ENCODE results near the gene OGT.

Gene OGT

DNA sequence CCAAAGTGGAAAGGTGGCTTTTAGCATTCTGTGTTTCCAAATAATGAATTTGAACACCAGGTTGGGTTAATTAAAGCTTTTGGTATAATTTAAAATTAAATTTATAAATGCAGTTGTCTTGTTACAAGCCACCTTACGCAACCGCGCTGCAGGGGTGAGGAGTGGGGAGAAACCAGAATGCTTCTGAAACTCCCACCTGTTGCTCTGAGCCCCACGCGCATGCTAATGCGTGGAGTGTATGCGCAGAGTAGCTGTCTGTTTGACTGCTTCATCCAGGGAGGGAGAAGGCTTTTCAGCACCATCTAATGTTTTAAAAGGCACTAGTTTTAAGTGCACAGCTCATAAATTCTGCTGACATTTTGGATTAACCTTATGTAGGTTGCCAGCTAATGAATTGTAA is 12.5 kb downstream of the OGT start:
- TF ChIP-seq ZBTB17 (tag by site-specific recombination; IDR thresholded peaks at IDR 0.05) (no peak), FEZF1 (tag by site-specific recombination; IDR thresholded peaks at IDR 0.05) (no peak), ZSCAN30 (tag by site-specific recombination; IDR thresholded peaks at IDR 0.05) (no peak), IKZF3 (tag by site-specific recombination; IDR thresholded peaks at IDR 0.05) (no peak), ZNF394 (tag by site-specific recombination; IDR thresholded peaks at IDR 0.05; ENCODE audit: borderline replicate concordance) (no peak), ZNF521 (tag by site-specific recombination; IDR thresholded peaks at IDR 0.05) (no peak), ZNF121 (tag by site-specific recombination; IDR thresholded peaks at IDR 0.05) (no peak), ZNF529 (tag by site-specific recombination; IDR thresholded peaks at IDR 0.05; ENCODE audit: insufficient replicate concordance) (no peak), ZNF335 (tag by site-specific recombination; conservative IDR thresholded peaks at IDR 0.05) (no peak), ZNF274 (IDR thresholded peaks at IDR 0.05; ENCODE audit: low read length) (no peak), ZNF274 (tag by site-specific recombination; IDR thresholded peaks at IDR 0.05; ENCODE audit: borderline replicate concordance) (no peak), ZNF175 (tag by site-specific recombination; IDR thresholded peaks at IDR 0.05) (no peak), PRDM1 (tag by site-specific recombination; IDR thresholded peaks at IDR 0.05) (no peak), ZNF48 (tag by site-specific recombination; IDR thresholded peaks at IDR 0.05) (no peak), ZNF837 (tag by site-specific recombination; IDR thresholded peaks at IDR 0.05) (no peak), TRIM28 (IDR thresholded peaks at IDR 0.05; ENCODE audit: borderline replicate concordance, low read length) (no peak), ZNF239 (tag by site-specific recombination; IDR thresholded peaks at IDR 0.05) (no peak), ZNF302 (tag by site-specific recombination; IDR thresholded peaks at IDR 0.05; ENCODE audit: low read depth) (no peak)
- TF ChIP-seq, protein P1, sequence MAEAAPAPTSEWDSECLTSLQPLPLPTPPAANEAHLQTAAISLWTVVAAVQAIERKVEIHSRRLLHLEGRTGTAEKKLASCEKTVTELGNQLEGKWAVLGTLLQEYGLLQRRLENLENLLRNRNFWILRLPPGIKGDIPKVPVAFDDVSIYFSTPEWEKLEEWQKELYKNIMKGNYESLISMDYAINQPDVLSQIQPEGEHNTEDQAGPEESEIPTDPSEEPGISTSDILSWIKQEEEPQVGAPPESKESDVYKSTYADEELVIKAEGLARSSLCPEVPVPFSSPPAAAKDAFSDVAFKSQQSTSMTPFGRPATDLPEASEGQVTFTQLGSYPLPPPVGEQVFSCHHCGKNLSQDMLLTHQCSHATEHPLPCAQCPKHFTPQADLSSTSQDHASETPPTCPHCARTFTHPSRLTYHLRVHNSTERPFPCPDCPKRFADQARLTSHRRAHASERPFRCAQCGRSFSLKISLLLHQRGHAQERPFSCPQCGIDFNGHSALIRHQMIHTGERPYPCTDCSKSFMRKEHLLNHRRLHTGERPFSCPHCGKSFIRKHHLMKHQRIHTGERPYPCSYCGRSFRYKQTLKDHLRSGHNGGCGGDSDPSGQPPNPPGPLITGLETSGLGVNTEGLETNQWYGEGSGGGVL (tag by site-specific recombination; IDR thresholded peaks at IDR 0.05), result no peak
- TF ChIP-seq, protein P2, sequence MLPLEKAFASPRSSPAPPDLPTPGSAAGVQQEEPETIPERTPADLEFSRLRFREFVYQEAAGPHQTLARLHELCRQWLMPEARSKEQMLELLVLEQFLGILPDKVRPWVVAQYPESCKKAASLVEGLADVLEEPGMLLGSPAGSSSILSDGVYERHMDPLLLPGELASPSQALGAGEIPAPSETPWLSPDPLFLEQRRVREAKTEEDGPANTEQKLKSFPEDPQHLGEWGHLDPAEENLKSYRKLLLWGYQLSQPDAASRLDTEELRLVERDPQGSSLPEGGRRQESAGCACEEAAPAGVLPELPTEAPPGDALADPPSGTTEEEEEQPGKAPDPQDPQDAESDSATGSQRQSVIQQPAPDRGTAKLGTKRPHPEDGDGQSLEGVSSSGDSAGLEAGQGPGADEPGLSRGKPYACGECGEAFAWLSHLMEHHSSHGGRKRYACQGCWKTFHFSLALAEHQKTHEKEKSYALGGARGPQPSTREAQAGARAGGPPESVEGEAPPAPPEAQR (tag by site-specific recombination; IDR thresholded peaks at IDR 0.05), result no peak
- H3K27ac ChIP-seq (ENCODE audit: extremely low read depth, low read depth, low read length), result no peak overlapping the region
- peaks cover 10% of the 10 kb centered on the region for H3K4me1 ChIP-seq (ENCODE audit: control insufficient read depth, insufficient read depth, low read length)
- H3K36me3 ChIP-seq (ENCODE audit: control insufficient read depth in 2 of 2, insufficient read depth in 1 of 2, low read length in 2 of 2), result peaks cover 20 to 55% of the 10 kb centered on the region in 2 experiments
- H3K4me3 ChIP-seq (ENCODE audit: low read depth, low read length), result no peak overlapping the region
- ChIA-PET POLR2A (interaction anchor here (1.0 to 1.9 kb wide), 2 partner anchors 11 to 15 kb away, joined by 4 to 5 read pairs; no protein-coding TSS in a partner anchor), CTCF (interaction anchor here (1.0 kb wide), 1 partner anchor 10 kb away, joined by 3 read pairs; no protein-coding TSS in a partner anchor)
- no peaks in the 10 kb centered on the region for H3K9me3 ChIP-seq (ENCODE audit: control insufficient read depth, insufficient read depth, low read depth, low read length)

DNA sequence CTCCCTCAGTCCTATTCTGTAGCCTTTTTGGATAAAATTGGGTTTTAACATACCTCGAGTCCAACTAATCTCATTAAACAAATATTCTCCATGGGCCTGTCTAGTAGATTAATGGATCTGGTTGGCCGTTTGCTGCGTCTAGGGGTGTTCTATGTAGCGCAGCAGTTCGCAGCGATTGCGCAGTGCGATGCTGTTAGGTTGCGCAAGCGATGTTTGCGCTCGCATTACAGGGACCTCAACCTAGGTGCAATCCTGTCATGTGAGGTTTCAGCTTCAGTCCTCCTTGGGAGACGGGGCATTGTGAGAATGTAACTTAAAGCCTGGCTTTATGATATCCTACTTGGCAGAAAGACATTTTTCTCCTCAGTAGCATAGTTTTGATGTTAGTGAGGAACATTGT is 14.0 kb downstream of the OGT start:
- no peaks in the 10 kb centered on the region for H3K9me3 ChIP-seq (ENCODE audit: control insufficient read depth, insufficient read depth, low read depth, low read length)
- H3K4me1 ChIP-seq (ENCODE audit: control insufficient read depth, insufficient read depth, low read length), result peaks cover 3% of the 10 kb centered on the region; the same call in 1 of the 2 replicates
- CTCF ChIA-PET, result no interaction called here
- peaks cover 20 to 57% of the 10 kb centered on the region in 2 experiments for H3K36me3 ChIP-seq (ENCODE audit: control insufficient read depth in 2 of 2, insufficient read depth in 1 of 2, low read length in 2 of 2)
- POLR2A ChIA-PET, result interaction anchor here (0.7 kb wide), 1 partner anchor 181 kb away, joined by 3 read pairs; the partner anchor contains the start of gene TAF1
- H3K4me3 ChIP-seq (ENCODE audit: low read depth, low read length), result no peak overlapping the region
- no peak overlapping the region for H3K27ac ChIP-seq (ENCODE audit: extremely low read depth, low read depth, low read length)
- TF ChIP-seq ZBTB21 (tag by site-specific recombination; IDR thresholded peaks at IDR 0.05) (no peak), ZSCAN16 (tag by site-specific recombination; IDR thresholded peaks at IDR 0.05) (no peak), ZNF391 (tag by site-specific recombination; IDR thresholded peaks at IDR 0.05; ENCODE audit: borderline replicate concordance, low read depth) (no peak), ZNF223 (tag by site-specific recombination; IDR thresholded peaks at IDR 0.05) (no peak), ZNF776 (tag by site-specific recombination; IDR thresholded peaks at IDR 0.05; ENCODE audit: borderline replicate concordance) (no peak)
- TF ChIP-seq, protein P3, sequence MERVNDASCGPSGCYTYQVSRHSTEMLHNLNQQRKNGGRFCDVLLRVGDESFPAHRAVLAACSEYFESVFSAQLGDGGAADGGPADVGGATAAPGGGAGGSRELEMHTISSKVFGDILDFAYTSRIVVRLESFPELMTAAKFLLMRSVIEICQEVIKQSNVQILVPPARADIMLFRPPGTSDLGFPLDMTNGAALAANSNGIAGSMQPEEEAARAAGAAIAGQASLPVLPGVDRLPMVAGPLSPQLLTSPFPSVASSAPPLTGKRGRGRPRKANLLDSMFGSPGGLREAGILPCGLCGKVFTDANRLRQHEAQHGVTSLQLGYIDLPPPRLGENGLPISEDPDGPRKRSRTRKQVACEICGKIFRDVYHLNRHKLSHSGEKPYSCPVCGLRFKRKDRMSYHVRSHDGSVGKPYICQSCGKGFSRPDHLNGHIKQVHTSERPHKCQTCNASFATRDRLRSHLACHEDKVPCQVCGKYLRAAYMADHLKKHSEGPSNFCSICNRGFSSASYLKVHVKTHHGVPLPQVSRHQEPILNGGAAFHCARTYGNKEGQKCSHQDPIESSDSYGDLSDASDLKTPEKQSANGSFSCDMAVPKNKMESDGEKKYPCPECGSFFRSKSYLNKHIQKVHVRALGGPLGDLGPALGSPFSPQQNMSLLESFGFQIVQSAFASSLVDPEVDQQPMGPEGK (tag by site-specific recombination; IDR thresholded peaks at IDR 0.05), result no peak
- TF ChIP-seq, protein P4, sequence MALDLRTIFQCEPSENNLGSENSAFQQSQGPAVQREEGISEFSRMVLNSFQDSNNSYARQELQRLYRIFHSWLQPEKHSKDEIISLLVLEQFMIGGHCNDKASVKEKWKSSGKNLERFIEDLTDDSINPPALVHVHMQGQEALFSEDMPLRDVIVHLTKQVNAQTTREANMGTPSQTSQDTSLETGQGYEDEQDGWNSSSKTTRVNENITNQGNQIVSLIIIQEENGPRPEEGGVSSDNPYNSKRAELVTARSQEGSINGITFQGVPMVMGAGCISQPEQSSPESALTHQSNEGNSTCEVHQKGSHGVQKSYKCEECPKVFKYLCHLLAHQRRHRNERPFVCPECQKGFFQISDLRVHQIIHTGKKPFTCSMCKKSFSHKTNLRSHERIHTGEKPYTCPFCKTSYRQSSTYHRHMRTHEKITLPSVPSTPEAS (tag by site-specific recombination; IDR thresholded peaks at IDR 0.05), result no peak
- TF ChIP-seq, protein P2 (tag by site-specific recombination; IDR thresholded peaks at IDR 0.05), result no peak

All from HEK293 (cell line).